GM06990 (cell line): ENCODE measurements around the gene CIART.
A peak's percentile ranks its signal among the peaks of the same experiment; 100 is the strongest.

Source experiments
- DNase-seq: peaks from one replicate; pipeline ENCODE4 v3.0.0-alpha.2; 2011; ENCODE audit not compliant: insufficient read length; ENCODE audit errors: extremely low read depth
- H3K27me3 ChIP-seq: replicated peaks from 2 replicates; pipeline ENCODE4 v1.6.0; 2011; ENCODE audit warnings: low read length; ENCODE audit not compliant: control insufficient read depth, insufficient read depth
- H3K36me3 ChIP-seq: 2 replicates; pipeline ENCODE4 v1.5.1; 2011; ENCODE audit warnings: low read length; ENCODE audit not compliant: control insufficient read depth, insufficient read depth
- H3K4me3 ChIP-seq: replicated peaks from 2 replicates; pipeline ENCODE4 v1.5.1; 2011; ENCODE audit warnings: low read depth, mild to moderate bottlenecking, control low read depth, low read length
- TF ChIP-seq, protein P1 (sequence below): IDR thresholded peaks from 2 replicates; pipeline ENCODE4 v1.5.1; 2011; ENCODE audit warnings: low read length, control low read depth, mild to moderate bottlenecking, inconsistent platforms; ENCODE audit not compliant: insufficient read depth, poor library complexity, severe bottlenecking

Gene CIART

GRCh38 chr1:150259758-150260669 lies 22.3 kb upstream of the CIART start:
- Histone ChIP-seq H3K36me3 (peaks cover 2% of the 10 kb centered on the region; the same call in 1 of the 2 replicates), H3K27me3 (no peaks in the 10 kb centered on the region), H3K4me3 (no peak overlapping the region)
- DNase-seq: no peak
- TF ChIP-seq, protein P1, sequence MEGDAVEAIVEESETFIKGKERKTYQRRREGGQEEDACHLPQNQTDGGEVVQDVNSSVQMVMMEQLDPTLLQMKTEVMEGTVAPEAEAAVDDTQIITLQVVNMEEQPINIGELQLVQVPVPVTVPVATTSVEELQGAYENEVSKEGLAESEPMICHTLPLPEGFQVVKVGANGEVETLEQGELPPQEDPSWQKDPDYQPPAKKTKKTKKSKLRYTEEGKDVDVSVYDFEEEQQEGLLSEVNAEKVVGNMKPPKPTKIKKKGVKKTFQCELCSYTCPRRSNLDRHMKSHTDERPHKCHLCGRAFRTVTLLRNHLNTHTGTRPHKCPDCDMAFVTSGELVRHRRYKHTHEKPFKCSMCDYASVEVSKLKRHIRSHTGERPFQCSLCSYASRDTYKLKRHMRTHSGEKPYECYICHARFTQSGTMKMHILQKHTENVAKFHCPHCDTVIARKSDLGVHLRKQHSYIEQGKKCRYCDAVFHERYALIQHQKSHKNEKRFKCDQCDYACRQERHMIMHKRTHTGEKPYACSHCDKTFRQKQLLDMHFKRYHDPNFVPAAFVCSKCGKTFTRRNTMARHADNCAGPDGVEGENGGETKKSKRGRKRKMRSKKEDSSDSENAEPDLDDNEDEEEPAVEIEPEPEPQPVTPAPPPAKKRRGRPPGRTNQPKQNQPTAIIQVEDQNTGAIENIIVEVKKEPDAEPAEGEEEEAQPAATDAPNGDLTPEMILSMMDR: no peak

DNA sequence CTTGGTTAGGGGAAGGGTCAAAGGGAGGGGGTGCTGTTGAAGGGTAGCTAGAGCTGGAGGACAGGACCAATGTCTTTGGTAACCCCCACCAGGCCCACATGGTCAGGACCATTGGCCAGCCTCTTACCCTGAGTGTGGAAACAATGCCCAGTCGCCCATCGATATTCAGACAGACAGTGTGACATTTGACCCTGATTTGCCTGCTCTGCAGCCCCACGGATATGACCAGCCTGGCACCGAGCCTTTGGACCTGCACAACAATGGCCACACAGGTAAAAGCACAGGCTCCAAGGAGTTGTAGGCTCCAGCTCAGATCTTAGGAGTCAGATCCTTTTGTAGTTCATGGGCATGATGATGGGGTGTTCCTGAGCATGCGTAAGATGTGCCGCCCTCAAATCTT lies 21.0 kb upstream of the CIART start:
- DNase-seq: no peak
- TF ChIP-seq, protein P1: no peak
- no peak overlapping the region for H3K4me3 ChIP-seq
- H3K27me3 ChIP-seq: no peaks in the 10 kb centered on the region
- peaks cover 10% of the 10 kb centered on the region for H3K36me3 ChIP-seq

GRCh38 chr1:150262388-150263320 lies 19.7 kb upstream of the CIART start:
- H3K4me3 ChIP-seq: no peak overlapping the region
- TF ChIP-seq, protein P1: no peak
- peaks cover 13% of the 10 kb centered on the region for H3K36me3 ChIP-seq
- no peak for DNase-seq
- H3K27me3 ChIP-seq: no peaks in the 10 kb centered on the region

DNA sequence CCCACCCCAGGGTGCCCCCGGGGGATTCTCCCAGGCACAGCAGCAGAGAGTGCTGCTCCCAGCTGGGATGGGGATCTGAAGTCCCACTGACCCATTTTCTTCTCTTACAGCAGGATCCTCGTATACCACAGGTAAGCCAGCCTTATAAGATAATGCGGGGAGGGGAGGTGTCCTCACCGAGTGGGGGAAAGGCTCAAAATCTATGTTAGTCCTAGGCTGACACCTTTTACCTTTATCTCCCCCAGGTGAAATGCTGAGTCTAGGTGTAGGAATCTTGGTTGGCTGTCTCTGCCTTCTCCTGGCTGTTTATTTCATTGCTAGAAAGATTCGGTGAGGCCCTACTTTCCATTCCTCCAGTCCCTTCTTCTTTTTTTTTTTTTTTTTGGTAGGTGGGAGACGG lies 18.8 kb upstream of the CIART start:
- Histone ChIP-seq H3K36me3 (peaks cover 13% of the 10 kb centered on the region), H3K27me3 (no peaks in the 10 kb centered on the region), H3K4me3 (no peak overlapping the region)
- DNase-seq: no peak
- TF ChIP-seq, protein P1: no peak

DNA sequence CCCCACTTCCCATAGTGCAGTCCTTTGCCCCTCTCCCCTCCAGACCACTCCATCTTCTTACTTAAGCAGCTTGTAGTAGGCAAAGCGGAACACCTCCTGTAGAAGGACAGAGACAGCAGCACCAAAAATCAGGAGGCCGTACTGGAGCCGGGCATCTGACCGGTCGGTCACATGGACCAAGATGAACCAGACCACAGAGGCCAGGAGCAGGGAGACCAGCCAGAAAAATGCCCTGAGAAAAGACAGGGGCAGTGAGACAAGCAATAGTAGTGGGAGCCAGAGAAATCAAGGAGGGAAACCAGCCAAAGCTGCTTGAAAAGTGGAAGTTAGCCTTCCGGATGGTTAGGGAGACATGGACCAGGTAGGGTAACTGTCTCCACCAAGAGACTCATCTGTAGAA lies 14.5 kb upstream of the CIART start:
- H3K4me3 ChIP-seq: peak overlapping the region; percentile 82
- TF ChIP-seq, protein P1: no peak
- no peak for DNase-seq
- no peaks in the 10 kb centered on the region for H3K27me3 ChIP-seq
- peaks cover 13% of the 10 kb centered on the region for H3K36me3 ChIP-seq
